ENCODE results near the gene ACOT7.

- no peak for TF ChIP-seq CTCF (IDR thresholded peaks at IDR 0.05; ENCODE audit: insufficient read depth, low read length, poor library complexity, severe bottlenecking)
- no peak for TF ChIP-seq EZH2phosphoT487 (conservative IDR thresholded peaks at IDR 0.05; ENCODE audit: low read length)
Measured at GRCh38 chr1:6328091-6328490, 65.5 kb downstream of the ACOT7 start.

All from SU-DHL-6 (cell line).